ENCODE results near the gene PARVA.
"Not testable (repeated sequence)": the region's sequence is repeated elsewhere in the genome, so short reads cannot be mapped to it uniquely, and the experiment has no call there.

PARVA gene

GRCh38 chr11:12508151-12508751 lies 130.9 kb downstream of the PARVA start:
- DNase-seq, result no peak

DNA sequence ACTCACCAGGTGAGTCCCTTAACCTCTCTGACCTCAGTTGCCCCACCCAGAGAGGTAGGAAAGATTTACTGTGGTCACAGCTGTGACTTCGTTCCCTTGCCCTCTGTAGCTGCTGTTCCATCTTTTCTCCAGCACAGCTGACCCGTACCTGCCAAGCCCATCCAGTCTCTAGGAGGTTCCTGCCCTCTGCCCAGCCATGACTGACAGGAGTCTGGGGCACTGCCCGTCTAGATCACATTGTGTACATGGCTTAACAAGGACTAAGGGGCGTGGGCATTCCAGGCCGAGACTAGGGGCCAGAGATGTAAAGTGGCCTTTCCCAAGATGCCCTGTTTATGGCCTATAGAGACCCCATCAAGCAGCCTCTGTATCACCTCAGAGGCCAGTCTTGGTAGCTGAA lies 132.0 kb downstream of the PARVA start:
- DNase-seq, result no peak

- no peak for DNase-seq
Measured at GRCh38 chr11:12512132-12512531, 134.8 kb downstream of the PARVA start.

DNA sequence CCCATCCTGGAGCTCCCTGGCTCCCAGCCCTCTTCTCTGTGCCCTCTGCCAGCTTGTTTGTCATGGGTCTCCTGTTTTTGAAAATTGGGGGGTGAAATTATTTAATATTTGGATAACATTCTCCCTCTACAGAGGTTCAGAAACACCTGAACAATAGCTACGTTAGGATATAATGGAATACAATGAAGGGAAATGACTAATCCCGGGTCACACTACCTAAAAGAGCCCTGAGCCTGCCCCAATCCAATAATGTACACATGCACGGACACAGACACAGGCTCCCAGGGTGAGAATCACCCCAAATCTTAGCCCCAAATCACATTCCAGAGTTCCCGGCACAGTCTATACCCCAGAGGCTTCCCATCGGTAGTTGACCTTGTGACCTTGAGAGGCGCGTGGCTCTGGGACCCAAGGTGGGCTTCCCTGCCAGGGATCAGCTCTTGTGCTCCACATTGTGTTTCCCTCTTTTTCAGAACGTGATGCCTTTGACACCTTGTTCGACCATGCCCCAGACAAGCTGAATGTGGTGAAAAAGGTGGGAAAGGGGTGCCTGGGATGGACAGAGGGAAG lies 135.5 kb downstream of the PARVA start:
- DNase-seq, result no peak

- DNase-seq, result no peak
Measured at GRCh38 chr11:12516387-12517105, 139.2 kb downstream of the PARVA start.

GRCh38 chr11:12517306-12517705 lies 139.9 kb downstream of the PARVA start:
- no peak for DNase-seq

DNA sequence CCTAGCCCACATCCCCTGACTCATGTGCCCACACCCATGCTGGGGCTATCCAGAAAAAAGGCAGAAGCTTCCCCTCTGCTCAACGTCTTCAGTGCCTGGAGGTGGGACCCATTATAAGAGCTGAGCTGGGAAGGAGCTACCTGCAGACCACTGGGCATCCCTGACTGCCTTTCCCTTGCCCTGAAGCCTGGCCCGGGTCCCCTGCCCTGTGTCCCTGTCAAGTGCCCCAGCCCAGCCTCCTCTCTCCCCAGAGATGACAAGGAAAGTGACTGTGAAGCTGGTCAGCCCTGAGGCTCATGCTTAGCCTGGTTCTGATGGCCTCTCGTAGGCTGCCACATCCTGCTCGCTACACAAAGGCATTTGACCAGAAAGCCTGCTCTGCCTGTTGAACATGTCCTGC lies 140.4 kb downstream of the PARVA start:
- no peak for DNase-seq

GRCh38 chr11:12518606-12519385 lies 141.4 kb downstream of the PARVA start:
- DNase-seq, result no peak

DNA sequence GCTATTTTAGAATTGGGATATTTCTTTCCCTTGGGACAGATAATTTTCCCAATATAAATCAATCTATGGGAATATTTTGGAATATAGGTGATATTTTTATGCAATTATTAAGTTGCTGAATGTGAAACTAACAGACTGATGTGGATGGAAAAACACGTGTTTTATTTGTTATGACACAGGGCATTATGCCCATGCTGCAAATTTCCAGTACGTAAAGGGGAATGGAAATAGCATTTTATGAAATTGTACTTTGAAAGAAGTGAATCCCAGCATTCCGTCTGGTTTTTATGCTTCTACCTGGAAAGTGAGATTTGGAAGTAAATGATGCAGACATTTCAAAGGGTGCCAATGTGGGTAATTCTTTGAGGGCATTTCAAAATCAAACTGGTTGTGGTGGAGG lies 142.7 kb downstream of the PARVA start:
- DNase-seq, result no peak

GRCh38 chr11:12520576-12520975 lies 143.2 kb downstream of the PARVA start:
- not testable (repeated sequence) for DNase-seq

GRCh38 chr11:12523180-12523924 lies 146.0 kb downstream of the PARVA start:
- no peak for DNase-seq

GRCh38 chr11:12524865-12525264 lies 147.5 kb downstream of the PARVA start:
- DNase-seq, result no peak

DNA sequence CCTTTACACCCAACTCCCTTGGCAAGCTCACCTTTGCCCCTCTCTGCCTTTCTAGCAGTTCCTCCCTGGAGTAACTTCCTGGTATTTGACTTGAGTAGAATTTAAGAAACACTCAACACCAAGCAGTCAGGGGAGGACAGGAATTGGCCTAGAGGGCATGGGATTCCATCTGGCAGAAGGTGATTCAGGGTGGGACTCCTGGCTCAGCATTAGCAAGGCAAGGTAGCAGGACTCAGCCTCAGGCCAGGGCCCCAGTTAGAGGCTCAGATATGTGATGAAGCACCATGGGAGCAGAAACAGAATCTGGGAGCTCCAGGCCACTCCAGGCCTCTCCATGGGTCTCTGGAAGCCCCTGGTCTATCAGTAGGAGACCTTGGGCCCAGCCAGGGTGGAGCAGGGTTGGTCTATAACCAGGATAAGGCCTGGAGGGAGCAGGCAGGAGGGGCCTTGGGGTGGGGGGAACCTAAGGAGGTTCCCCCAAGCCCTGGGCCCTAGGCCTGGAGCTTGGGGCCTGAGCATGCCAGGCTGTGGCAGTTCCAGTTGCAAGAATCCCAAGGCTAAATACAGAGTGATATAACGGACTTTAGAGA lies 148.2 kb downstream of the PARVA start:
- no peak for DNase-seq

- no peak for DNase-seq
Measured at GRCh38 chr11:12526789-12527188, 149.4 kb downstream of the PARVA start.

DNA sequence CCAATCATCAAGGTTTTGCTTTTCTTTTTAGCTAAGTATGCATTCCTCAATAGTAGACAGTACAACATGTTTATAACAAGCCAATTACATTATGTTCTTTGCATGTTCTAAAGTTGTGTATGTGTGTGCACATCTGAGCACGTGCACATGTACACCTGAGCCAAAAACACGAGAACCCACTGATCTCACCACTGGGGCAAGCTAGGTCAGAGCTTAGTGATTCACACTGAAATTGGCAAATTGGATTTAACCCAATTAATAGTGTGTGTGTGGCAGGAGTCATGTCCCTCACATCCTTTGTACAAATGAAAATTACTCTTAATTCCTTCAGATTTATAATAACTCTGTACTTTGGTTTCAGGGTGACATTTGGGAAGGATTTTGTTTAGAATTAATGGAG lies 151.1 kb downstream of the PARVA start:
- no peak for DNase-seq

DNA sequence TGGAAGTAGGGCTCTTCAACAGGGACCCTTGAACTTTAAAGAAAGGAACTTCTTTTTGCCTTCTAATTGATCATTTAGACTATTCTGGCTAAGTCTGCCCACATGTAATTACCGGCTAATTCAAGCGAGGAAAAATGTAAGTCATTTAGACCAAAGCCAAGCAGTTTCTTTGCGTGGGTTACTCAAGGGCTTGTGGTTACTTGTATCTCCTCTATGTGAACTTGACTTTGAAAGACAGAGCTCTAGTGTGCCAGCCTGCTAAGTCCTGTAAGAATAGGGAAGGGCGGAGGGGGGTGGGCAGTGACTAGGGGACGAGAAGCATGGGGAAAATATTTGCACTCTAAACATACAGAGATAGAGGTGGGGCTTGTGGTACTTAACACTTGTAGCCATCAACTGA lies 151.7 kb downstream of the PARVA start:
- DNase-seq, result no peak

DNA sequence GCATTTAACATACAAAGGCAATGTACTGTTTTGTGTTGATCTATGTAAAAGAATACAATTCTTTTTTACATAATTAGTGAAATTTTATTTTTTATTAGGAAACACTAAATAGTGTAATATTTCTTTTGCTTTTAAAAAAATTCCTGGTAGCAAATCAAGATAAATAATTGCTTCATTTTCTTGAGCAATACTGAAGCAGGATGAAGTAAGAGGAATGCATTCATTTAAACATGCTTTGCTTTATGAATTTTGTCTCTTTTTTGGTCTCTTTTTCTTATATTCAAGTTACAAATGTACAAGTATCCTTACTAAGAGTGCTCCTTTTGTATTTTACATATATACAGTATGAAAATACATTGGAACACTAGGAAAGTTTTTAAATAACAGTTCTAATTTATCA lies 152.4 kb downstream of the PARVA start:
- DNase-seq, result no peak

DNA sequence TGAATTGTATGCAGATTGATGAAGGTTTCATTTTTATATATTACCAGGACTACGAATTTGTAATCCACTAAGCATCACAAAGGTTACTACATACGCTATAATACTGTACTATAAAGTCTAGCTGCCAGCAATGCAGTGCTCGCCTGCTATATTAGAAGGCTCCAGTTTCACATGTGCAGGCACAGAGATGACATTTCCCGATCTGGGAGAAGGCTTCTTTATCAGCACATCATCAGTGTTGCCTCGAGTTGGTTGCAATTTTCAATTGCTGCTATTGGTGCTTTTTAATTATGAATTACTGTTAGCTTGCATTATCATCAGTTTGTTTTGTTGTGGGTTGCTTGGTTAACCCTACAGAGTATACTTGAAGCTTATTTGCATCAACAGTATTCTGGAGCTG lies 153.6 kb downstream of the PARVA start:
- DNase-seq, result no peak

- no peak for DNase-seq
Measured at GRCh38 chr11:12531681-12532080, 154.3 kb downstream of the PARVA start.

DNA sequence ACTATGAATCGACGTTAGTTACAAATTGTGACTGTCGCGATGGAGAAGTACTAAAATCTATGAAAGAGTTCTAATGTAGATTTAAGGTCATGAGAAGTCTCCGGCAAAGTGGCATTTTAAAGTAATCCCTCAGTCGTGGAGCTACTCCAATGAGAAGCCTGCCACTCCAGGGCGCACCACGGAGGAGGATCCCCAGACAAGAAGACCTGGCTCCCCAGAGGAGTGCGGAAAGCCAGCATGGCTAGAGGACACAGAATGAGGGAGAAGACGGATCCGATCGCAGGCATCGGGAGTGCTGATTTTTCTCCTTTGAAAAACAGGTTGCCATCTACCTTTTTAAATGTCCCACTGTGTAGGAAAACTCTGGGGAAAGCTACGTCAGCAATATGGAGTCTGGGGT lies 155.2 kb downstream of the PARVA start:
- DNase-seq, result no peak

GRCh38 chr11:12534549-12534948 lies 157.2 kb downstream of the PARVA start:
- no peak for DNase-seq

GRCh38 chr11:12535321-12535720 lies 157.9 kb downstream of the PARVA start:
- DNase-seq, result no peak

DNA sequence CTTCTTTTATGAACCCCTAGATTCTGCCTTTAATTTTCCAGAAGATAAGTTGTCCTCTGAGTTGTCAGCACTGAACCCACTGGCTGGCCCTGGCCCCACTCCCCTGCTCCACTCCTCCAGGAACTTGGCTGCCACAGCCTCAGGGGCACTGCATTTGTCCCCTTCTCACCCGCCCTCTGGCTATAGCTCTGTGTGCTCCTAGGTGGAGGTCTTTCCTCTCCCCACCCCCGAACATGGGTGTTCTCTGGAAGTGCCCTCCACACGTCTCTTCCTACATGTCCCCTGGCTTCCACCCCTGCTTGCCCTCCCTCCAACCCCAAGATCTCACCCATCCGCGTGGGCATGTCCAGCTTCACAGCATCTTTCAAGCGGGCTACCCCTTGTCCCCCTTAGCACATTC lies 159.2 kb downstream of the PARVA start:
- no peak for DNase-seq

Measured in NCI-H1048 (cell line).